ENCODE results near the gene ZNF212. TPM values are rescaled to one million over a fixed set of nuclear protein-coding genes. Genes with fewer than 3 reads are reported as not detected.
"Not testable (repeated sequence)": the region's sequence is repeated elsewhere in the genome, so short reads cannot be mapped to it uniquely, and the experiment has no call there.

ZNF212 gene
- total RNA-seq, 1 donor from 2014 or later, result 8.8 TPM

- Histone ChIP-seq H3K27me3 (no peaks in the 10 kb centered on the region), H3K36me3 (peaks cover 0 to 43% of the 10 kb centered on the region in 2 donors), H3K4me1 (no peaks in the 10 kb centered on the region), H3K27ac (no peak overlapping the region), H3K4me3 (no peak overlapping the region), H3K9me3 (no peaks in the 10 kb centered on the region)
- intact Hi-C loops (cut with DNase I), result no loop called here
- TF ChIP-seq POLR2AphosphoS5 (IDR thresholded peaks at IDR 0.05; ENCODE audit: insufficient read depth in 1 of 2, low read depth in 1 of 2), result no peak
- TF ChIP-seq, protein P1, sequence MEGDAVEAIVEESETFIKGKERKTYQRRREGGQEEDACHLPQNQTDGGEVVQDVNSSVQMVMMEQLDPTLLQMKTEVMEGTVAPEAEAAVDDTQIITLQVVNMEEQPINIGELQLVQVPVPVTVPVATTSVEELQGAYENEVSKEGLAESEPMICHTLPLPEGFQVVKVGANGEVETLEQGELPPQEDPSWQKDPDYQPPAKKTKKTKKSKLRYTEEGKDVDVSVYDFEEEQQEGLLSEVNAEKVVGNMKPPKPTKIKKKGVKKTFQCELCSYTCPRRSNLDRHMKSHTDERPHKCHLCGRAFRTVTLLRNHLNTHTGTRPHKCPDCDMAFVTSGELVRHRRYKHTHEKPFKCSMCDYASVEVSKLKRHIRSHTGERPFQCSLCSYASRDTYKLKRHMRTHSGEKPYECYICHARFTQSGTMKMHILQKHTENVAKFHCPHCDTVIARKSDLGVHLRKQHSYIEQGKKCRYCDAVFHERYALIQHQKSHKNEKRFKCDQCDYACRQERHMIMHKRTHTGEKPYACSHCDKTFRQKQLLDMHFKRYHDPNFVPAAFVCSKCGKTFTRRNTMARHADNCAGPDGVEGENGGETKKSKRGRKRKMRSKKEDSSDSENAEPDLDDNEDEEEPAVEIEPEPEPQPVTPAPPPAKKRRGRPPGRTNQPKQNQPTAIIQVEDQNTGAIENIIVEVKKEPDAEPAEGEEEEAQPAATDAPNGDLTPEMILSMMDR (IDR thresholded peaks at IDR 0.05), result no peak
- no peak for TF ChIP-seq POLR2A (IDR thresholded peaks at IDR 0.05)
- DNase-seq (ENCODE audit: extremely low spot score in 2 of 2), result no peak
These were observed 14.3 kb upstream of the ZNF212 start for GRCh38 chr7:149225106-149225505.

GRCh38 chr7:149225656-149226055, 13.8 kb upstream of the ZNF212 start:
- H3K4me1 ChIP-seq, result no peaks in the 10 kb centered on the region
- intact Hi-C loops (cut with DNase I), result no loop called here
- TF ChIP-seq POLR2A (IDR thresholded peaks at IDR 0.05), result no peak
- TF ChIP-seq, protein P1 (IDR thresholded peaks at IDR 0.05), result no peak
- TF ChIP-seq POLR2AphosphoS5 (IDR thresholded peaks at IDR 0.05; ENCODE audit: insufficient read depth in 1 of 2, low read depth in 1 of 2), result no peak
- H3K27me3 ChIP-seq, result no peaks in the 10 kb centered on the region
- H3K27ac ChIP-seq, result no peak overlapping the region
- DNase-seq (ENCODE audit: extremely low spot score in 2 of 2), result no peak
- H3K4me3 ChIP-seq, result no peak overlapping the region
- H3K9me3 ChIP-seq, result no peaks in the 10 kb centered on the region
- peaks cover 0 to 37% of the 10 kb centered on the region in 2 donors for H3K36me3 ChIP-seq

DNA sequence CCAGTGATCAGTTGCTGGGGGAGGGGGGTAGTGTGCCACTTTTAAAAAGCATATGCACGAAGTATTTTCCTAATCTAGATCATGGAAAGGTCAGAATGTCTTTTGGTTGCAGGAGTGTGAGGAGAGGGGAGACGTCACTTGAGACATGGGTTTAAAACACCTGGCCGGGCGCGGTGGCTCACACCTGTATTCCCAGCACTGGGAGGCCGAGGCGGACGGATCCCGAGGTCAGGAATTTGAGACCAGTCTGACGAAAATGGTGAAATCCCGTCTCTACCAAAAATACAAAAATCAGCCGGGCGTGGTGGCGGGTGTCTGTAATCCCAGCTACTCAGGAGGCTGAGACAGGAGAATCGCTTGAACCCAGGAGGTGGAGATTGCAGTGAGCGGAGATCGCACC, 13.1 kb upstream of the ZNF212 start:
- intact Hi-C loops (cut with DNase I); H3K27ac ChIP-seq; H3K4me1 ChIP-seq; H3K4me3 ChIP-seq; H3K27me3 ChIP-seq; H3K9me3 ChIP-seq; DNase-seq (ENCODE audit: extremely low spot score in 2 of 2): not testable (repeated sequence)
- H3K36me3 ChIP-seq, result peaks cover 0 to 32% of the 10 kb centered on the region in 2 donors

GRCh38 chr7:149226840-149227494, 12.5 kb upstream of the ZNF212 start:
- Histone ChIP-seq H3K27me3 (no peaks in the 10 kb centered on the region), H3K4me1 (no peaks in the 10 kb centered on the region), H3K9me3 (no peaks in the 10 kb centered on the region), H3K27ac (no peak overlapping the region), H3K4me3 (no peak overlapping the region), H3K36me3 (peaks cover 0 to 28% of the 10 kb centered on the region in 2 donors)
- TF ChIP-seq POLR2A (IDR thresholded peaks at IDR 0.05) (no peak), POLR2AphosphoS5 (IDR thresholded peaks at IDR 0.05; ENCODE audit: insufficient read depth in 1 of 2, low read depth in 1 of 2) (no peak)
- TF ChIP-seq, protein P1 (IDR thresholded peaks at IDR 0.05), result no peak
- no peak for DNase-seq (ENCODE audit: extremely low spot score in 2 of 2)
- intact Hi-C loops (cut with DNase I), result no loop called here

DNA sequence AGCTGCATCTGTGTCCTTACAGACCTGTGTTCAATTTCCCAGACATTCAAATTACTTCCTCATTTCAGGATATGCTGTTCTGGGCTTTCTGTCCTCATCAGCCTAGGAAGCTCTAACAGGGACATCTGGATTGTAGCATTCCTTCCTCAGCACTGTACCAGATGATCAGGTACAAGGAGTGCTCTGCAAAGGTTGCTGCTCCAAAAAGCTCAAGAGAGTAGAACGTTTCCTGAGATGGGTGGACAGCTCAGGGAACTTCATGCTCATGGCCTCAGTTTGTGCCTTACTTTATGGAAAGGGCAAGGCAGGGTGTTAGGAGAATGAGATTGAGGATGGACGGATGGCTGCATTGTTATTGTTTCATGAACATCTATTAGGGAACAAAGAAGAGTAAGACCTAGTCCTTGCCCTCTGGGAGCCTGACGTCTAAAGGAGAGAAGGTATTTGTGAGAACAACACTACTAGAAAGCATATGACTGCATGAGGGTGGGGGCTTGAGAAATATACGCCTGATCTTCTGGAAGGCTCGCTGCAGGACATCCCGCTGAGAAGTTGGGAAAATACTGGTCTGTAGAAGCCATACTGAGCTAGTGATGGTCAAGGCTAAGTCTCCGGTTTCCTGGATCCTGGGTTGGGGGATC, 10.5 kb upstream of the ZNF212 start:
- H3K27ac ChIP-seq, result no peak overlapping the region
- no peaks in the 10 kb centered on the region for H3K9me3 ChIP-seq
- H3K36me3 ChIP-seq, result peaks cover 0 to 18% of the 10 kb centered on the region in 2 donors
- no peaks in the 10 kb centered on the region for H3K4me1 ChIP-seq
- DNase-seq (ENCODE audit: extremely low spot score in 2 of 2), result no peak
- H3K27me3 ChIP-seq, result no peaks in the 10 kb centered on the region
- TF ChIP-seq, protein P1 (IDR thresholded peaks at IDR 0.05), result no peak
- TF ChIP-seq POLR2A (IDR thresholded peaks at IDR 0.05) (no peak), POLR2AphosphoS5 (IDR thresholded peaks at IDR 0.05; ENCODE audit: insufficient read depth in 1 of 2, low read depth in 1 of 2) (no peak)
- H3K4me3 ChIP-seq, result no peak overlapping the region
- intact Hi-C loops (cut with DNase I), result no loop called here
